Measurements from ENCODE around the gene MMP24. TPM values are rescaled to one million over a fixed set of nuclear protein-coding genes. Genes with fewer than 3 reads are reported as not detected.

The MMP24 gene
- polyA plus RNA-seq, 1 of the 3 experiments (the other 2 are of a cell fraction) = 18.1 TPM

- Histone ChIP-seq H3K4me1 (ENCODE audit: control insufficient read depth in 1 of 2, insufficient read depth in 2 of 2, low read depth in 1 of 2, low read length in 1 of 2) (peaks cover 6 to 35% of the 10 kb centered on the region in 2 experiments; a peak in 3 of 4 replicates), H2AFZ (ENCODE audit: low read depth) (no peak overlapping the region), H3K36me3 (replicated peaks in 1 of 2; ENCODE audit: control insufficient read depth in 1 of 2, insufficient read depth in 2 of 2, low read length in 1 of 2) (peaks cover 47 to 49% of the 10 kb centered on the region in 2 experiments), H3K27ac (ENCODE audit: low read depth in 2 of 2, low read length in 1 of 2) (peak overlapping the region in 1 of 2 experiments; percentile 51; a peak in 1 of 4 replicates), H3K4me3 (ENCODE audit: low read depth in 2 of 2, low read length in 1 of 2) (no peak overlapping the region), H3K27me3 (ENCODE audit: insufficient read depth) (no peaks in the 10 kb centered on the region), H4K20me1 (ENCODE audit: insufficient read depth) (no peaks in the 10 kb centered on the region), H3K79me2 (ENCODE audit: insufficient read depth) (peaks cover 60% of the 10 kb centered on the region), H3K4me2 (no peak overlapping the region), H3K9me2 (no peaks in the 10 kb centered on the region), H3F3A (replicated peaks; ENCODE audit: insufficient read depth) (peaks cover 38% of the 10 kb centered on the region), H3K9me3 (no peaks in the 10 kb centered on the region), H3K9ac (no peak overlapping the region)
- DNase-seq = no peak
- CTCF ChIA-PET = interaction anchor here (2.2 to 4.3 kb wide), 2 partner anchors 10 to 28 kb away, joined by 9 to 23 read pairs; no protein-coding TSS in a partner anchor
- WGBS (ENCODE audit: low lambda C conversion rate) = 91% methylated on average over 4 of the region's 5 CpGs
- TF ChIP-seq CTCF (IDR thresholded peaks at IDR 0.05) = no peak
- TF ChIP-seq SMC3 (IDR thresholded peaks at IDR 0.05; ENCODE audit: low read depth, low read length) = no peak
- no peak for TF ChIP-seq EZH2phosphoT487 (IDR thresholded peaks at IDR 0.05; ENCODE audit: borderline replicate concordance, low read depth)
- no peak for TF ChIP-seq GATA2 (CRISPR knock-in tag; IDR thresholded peaks at IDR 0.05)
- no peak for TF ChIP-seq PBX3 (IDR thresholded peaks at IDR 0.05)
- TF ChIP-seq RXRA (IDR thresholded peaks at IDR 0.05; ENCODE audit: borderline replicate concordance, low read depth) = no peak
- TF ChIP-seq FOSL2 (IDR thresholded peaks at IDR 0.05; ENCODE audit: borderline replicate concordance, low read depth) = no peak
- no peak for TF ChIP-seq MAX (IDR thresholded peaks at IDR 0.05; ENCODE audit: low read depth)
- TF ChIP-seq RAD21 (IDR thresholded peaks at IDR 0.05; ENCODE audit: low read length) = no peak
- TF ChIP-seq IRF3 (IDR thresholded peaks at IDR 0.05; ENCODE audit: low read depth, low read length) = no peak
- no peak for TF ChIP-seq YY1 (IDR thresholded peaks at IDR 0.05; ENCODE audit: low read depth)
- TF ChIP-seq ZBTB33 (IDR thresholded peaks at IDR 0.05; ENCODE audit: borderline replicate concordance, low read depth) = no peak
- no peak for TF ChIP-seq FOXJ3 (CRISPR knock-in tag; IDR thresholded peaks at IDR 0.05)
- TF ChIP-seq TAF1 (IDR thresholded peaks at IDR 0.05; ENCODE audit: borderline replicate concordance, low read depth, low read length) = no peak
- TF ChIP-seq CHD2 (IDR thresholded peaks at IDR 0.05; ENCODE audit: low read length, partially characterized antibody) = no peak
- TF ChIP-seq USF1 (IDR thresholded peaks at IDR 0.05; ENCODE audit: borderline replicate concordance, low read depth) = no peak
- POLR2A ChIA-PET = no interaction called here
These were observed 52.5 kb downstream of the MMP24 start for GRCh38 chr20:35279040-35279439.

Measured in SK-N-SH (cell line).